Bronchial epithelial cell (primary cell): ENCODE measurements around the gene MITF. TPM values are rescaled to one million over a fixed set of nuclear protein-coding genes. Genes with fewer than 3 reads are reported as not detected.
A peak's percentile ranks its signal among the peaks of the same experiment; 100 is the strongest.

Source experiments
- DNase-seq: peaks from one replicate; pipeline ENCODE4 v3.0.0-alpha.2; 2010; ENCODE audit warnings: low read depth
- FAIRE-seq: peaks from 2 replicates; lab custom pipeline; 2011; peaks lifted over from hg19 to GRCh38; lab: Jason Lieb, UNC
- H3K27me3 ChIP-seq: 2 replicates; pipeline ENCODE4 v1.5.1; 2011; ENCODE audit warnings: low read length; ENCODE audit not compliant: control insufficient read depth, insufficient read depth
- H3K36me3 ChIP-seq: 2 replicates; pipeline ENCODE4 v1.5.1; 2011; ENCODE audit warnings: low read length; ENCODE audit not compliant: control insufficient read depth, insufficient read depth
- H3K4me3 ChIP-seq: 2 replicates; pipeline ENCODE4 v1.5.1; 2011; ENCODE audit warnings: mild to moderate bottlenecking, low read depth, low read length, control low read depth
- total RNA-seq: library from RNA; depleted of rRNA; stranded (reverse); fragments of >200 nt; gene quantifications from 2 replicates; pipeline ENCODE4 v1.2.1, GENCODE V29; 2014
- TF ChIP-seq, protein P1 (sequence below): IDR thresholded peaks from 2 replicates; pipeline ENCODE4 v1.5.1; 2011; ENCODE audit warnings: mild to moderate bottlenecking, moderate library complexity, low read length, control low read depth, inconsistent platforms; ENCODE audit not compliant: insufficient read depth, severe bottlenecking

MITF gene
- total RNA-seq, 1 donor from 2014 or later, result 1.6 TPM

DNA sequence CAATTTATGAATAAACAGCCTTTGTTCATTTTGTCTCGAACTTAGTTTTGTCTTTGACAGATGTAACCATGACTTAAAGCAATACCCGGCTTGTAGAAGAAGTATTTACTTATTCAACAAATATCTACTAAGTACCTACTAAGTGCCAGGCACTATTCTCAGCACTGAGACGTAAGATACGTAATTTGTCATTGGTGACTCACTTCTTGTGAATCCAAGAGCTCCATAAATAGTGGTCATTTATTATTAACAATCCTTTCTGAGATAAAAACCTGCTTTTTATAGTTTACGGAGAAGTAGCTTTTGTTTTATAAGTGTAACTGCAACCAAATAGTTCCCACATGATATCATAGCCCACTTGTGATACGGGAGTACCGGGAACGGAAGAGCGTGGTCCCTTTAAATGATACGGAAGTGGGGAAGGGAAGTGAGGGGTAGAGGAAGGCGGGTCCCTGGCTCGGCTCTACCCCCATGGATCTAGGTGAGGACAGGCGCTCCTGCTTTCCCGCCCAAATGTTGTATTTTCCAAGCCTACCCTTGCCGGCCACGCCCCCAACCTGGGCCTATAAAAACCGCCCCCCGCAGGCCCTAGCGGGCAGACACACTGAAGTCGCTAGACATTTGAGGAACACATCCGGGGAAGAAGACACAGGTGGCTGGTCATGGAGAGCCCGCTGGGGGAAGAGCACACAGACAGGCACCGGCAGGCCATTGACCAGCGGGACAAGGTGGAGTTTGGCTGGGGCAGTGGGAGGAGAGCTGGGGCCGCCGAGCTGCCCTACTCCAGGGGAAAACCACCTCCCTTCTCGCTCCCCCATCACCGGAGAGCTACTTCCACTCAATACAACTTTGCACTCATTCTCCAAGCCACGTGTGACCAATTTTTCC is 260.1 kb downstream of the MITF start, which contains the start of gene SAMMSON:
Gene SAMMSON (plus strand): TSS at position 594 of the 888 bp plus-strand sequence.
- FAIRE-seq (no peak), DNase-seq (peak; percentile 18)
- Histone ChIP-seq H3K36me3 (no peaks in the 10 kb centered on the region), H3K27me3 (no peaks in the 10 kb centered on the region), H3K4me3 (no peak within 1 kb of the TSS)
- TF ChIP-seq, protein P1, sequence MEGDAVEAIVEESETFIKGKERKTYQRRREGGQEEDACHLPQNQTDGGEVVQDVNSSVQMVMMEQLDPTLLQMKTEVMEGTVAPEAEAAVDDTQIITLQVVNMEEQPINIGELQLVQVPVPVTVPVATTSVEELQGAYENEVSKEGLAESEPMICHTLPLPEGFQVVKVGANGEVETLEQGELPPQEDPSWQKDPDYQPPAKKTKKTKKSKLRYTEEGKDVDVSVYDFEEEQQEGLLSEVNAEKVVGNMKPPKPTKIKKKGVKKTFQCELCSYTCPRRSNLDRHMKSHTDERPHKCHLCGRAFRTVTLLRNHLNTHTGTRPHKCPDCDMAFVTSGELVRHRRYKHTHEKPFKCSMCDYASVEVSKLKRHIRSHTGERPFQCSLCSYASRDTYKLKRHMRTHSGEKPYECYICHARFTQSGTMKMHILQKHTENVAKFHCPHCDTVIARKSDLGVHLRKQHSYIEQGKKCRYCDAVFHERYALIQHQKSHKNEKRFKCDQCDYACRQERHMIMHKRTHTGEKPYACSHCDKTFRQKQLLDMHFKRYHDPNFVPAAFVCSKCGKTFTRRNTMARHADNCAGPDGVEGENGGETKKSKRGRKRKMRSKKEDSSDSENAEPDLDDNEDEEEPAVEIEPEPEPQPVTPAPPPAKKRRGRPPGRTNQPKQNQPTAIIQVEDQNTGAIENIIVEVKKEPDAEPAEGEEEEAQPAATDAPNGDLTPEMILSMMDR, result no peak

- Histone ChIP-seq H3K4me3 (no peak overlapping the region), H3K36me3 (no peaks in the 10 kb centered on the region), H3K27me3 (no peaks in the 10 kb centered on the region)
- DNase-seq (no peak), FAIRE-seq (no peak)
- TF ChIP-seq, protein P1, result no peak
Observed at GRCh38 chr3:70000028-70000410, 260.8 kb downstream of the MITF start.

DNA sequence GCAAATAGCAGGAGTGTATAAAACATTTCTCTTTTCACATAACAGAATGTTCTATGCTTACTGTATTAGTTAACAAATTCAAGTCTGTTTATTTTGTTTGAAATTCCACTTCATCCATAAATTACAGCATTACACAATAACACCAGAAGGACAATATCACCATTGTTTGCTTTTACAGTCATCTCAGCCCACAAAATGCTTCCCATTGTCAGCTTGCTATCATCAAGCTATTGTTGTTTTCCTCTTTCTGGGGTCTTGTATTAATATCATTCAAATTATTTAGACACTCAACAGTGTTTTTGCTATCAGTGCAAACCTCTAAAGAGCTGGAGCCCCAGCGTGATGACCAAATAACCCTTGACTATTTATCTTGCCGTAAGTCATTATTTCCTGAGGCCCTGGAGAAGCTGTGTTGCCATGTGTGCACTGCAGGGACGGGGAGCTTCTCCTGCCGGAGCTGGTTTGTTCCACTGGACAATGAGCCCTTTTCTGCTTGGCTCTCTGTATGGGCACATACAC is 261.4 kb downstream of the MITF start:
- Histone ChIP-seq H3K27me3 (no peaks in the 10 kb centered on the region), H3K4me3 (no peak overlapping the region), H3K36me3 (no peaks in the 10 kb centered on the region)
- TF ChIP-seq, protein P1, result no peak
- no peak for DNase-seq
- FAIRE-seq, result no peak

GRCh38 chr3:70003119-70003518 is 263.9 kb downstream of the MITF start:
- DNase-seq (no peak), FAIRE-seq (no peak)
- TF ChIP-seq, protein P1, result no peak
- H3K36me3 ChIP-seq, result no peaks in the 10 kb centered on the region
- H3K4me3 ChIP-seq, result no peak overlapping the region
- H3K27me3 ChIP-seq, result no peaks in the 10 kb centered on the region

DNA sequence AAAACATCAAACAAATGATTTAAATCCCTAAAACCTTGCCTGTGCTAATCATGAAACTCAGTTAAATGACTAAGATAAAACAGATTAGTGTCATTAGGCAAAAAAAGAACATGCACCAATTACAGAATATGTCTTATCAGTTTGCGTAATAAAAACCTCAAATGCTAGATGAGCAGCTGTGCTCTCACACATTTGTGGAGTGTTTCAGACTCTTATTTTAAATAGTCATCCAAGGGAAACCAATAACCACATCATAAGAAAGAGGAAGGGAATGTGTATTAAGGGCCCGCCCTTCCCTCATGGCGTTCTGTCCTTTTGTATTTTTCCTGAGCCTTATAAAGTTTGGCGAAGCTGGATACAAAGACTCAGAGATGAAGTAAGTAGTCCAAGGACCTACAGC is 266.8 kb downstream of the MITF start:
- Histone ChIP-seq H3K36me3 (no peaks in the 10 kb centered on the region), H3K27me3 (no peaks in the 10 kb centered on the region), H3K4me3 (no peak overlapping the region)
- TF ChIP-seq, protein P1, result no peak
- FAIRE-seq (no peak), DNase-seq (no peak)

- no peak overlapping the region for H3K4me3 ChIP-seq
- no peaks in the 10 kb centered on the region for H3K36me3 ChIP-seq
- TF ChIP-seq, protein P1, result no peak
- H3K27me3 ChIP-seq, result no peaks in the 10 kb centered on the region
- DNase-seq (no peak), FAIRE-seq (no peak)
Observed at GRCh38 chr3:70010346-70010745, 271.1 kb downstream of the MITF start.
